GM10266 (cell line): Measurements from ENCODE around the gene ELP4.
A peak's percentile ranks its signal among the peaks of the same experiment; 100 is the strongest.

ENCODE experiments used
- DNase-seq: peaks from one replicate; pipeline ENCODE4 v3.0.0; 2012; ENCODE audit errors: extremely low spot score
- CTCF ChIP-seq: IDR thresholded peaks from 2 replicates; pipeline ENCODE4 v1.5.1; 2012; ENCODE audit warnings: mild to moderate bottlenecking, low read depth; ENCODE audit not compliant: control insufficient read depth, insufficient read depth; ENCODE audit errors: missing control alignments

ELP4 gene

GRCh38 chr11:31692466-31692865 lies 182.9 kb downstream of the ELP4 start:
- no peak for DNase-seq
- TF ChIP-seq CTCF: no peak

GRCh38 chr11:31697049-31697448 lies 187.5 kb downstream of the ELP4 start:
- peak; percentile 15 for DNase-seq

- TF ChIP-seq CTCF: no peak
- DNase-seq: no peak
These were observed 189.5 kb downstream of the ELP4 start for GRCh38 chr11:31699066-31699465.

- no peak for DNase-seq
- TF ChIP-seq CTCF: no peak
These were observed 193.4 kb downstream of the ELP4 start for GRCh38 chr11:31702966-31703365.

GRCh38 chr11:31706357-31706756 lies 196.8 kb downstream of the ELP4 start:
- no peak for TF ChIP-seq CTCF
- no peak for DNase-seq

GRCh38 chr11:31711137-31711536 lies 201.6 kb downstream of the ELP4 start:
- no peak for TF ChIP-seq CTCF
- no peak for DNase-seq

- TF ChIP-seq CTCF: no peak
- no peak for DNase-seq
These were observed 203.3 kb downstream of the ELP4 start for GRCh38 chr11:31712851-31713250.

- no peak for DNase-seq
- TF ChIP-seq CTCF: no peak
These were observed 205.3 kb downstream of the ELP4 start for GRCh38 chr11:31714840-31715239.
